Keratinocyte (primary cell): ENCODE data around the gene RIOK2. TPM values are rescaled to one million over a fixed set of nuclear protein-coding genes. Genes with fewer than 3 reads are reported as not detected.
"Not testable (repeated sequence)": the region's sequence is repeated elsewhere in the genome, so short reads cannot be mapped to it uniquely, and the experiment has no call there.

Source experiments
- DNase-seq: peaks from one replicate; pipeline ENCODE4 v3.0.0-alpha.2; 2011; ENCODE audit warnings: low read depth, missing footprints, low spot score
- FAIRE-seq: peaks from 2 replicates; lab custom pipeline; 2011; peaks lifted over from hg19 to GRCh38; lab: Jason Lieb, UNC
- H2AFZ ChIP-seq: 2 replicates; pipeline ENCODE4 v1.6.0; 2012; ENCODE audit warnings: low read length, control low read depth, inconsistent platforms; ENCODE audit not compliant: control insufficient read depth
- H3K27ac ChIP-seq: 2 replicates; pipeline ENCODE4 v1.5.1; 2011; ENCODE audit warnings: low read length; ENCODE audit not compliant: control insufficient read depth, insufficient read depth
- H3K27me3 ChIP-seq: 3 replicates; pipeline ENCODE4 v1.6.0; 2011; ENCODE audit warnings: low read length; ENCODE audit not compliant: control insufficient read depth, insufficient read depth; ENCODE audit errors: extremely low read depth
- H3K36me3 ChIP-seq, 2 experiments: 2 replicates in 1 of 2; 3 replicates in 1 of 2; pipeline ENCODE4 v1.5.1; 2011; ENCODE audit warnings: low read length in 2 of 2, mild to moderate bottlenecking in 1 of 2; ENCODE audit not compliant: control insufficient read depth in 2 of 2, insufficient read depth in 2 of 2; ENCODE audit errors: extremely low read depth in 1 of 2
- H3K4me1 ChIP-seq: 3 replicates; pipeline ENCODE4 v1.5.1; 2011; ENCODE audit warnings: low read length; ENCODE audit not compliant: control insufficient read depth, insufficient read depth; ENCODE audit errors: extremely low read depth
- H3K4me2 ChIP-seq: 3 replicates; pipeline ENCODE4 v1.6.0; 2011; ENCODE audit warnings: low read depth, low read length; ENCODE audit not compliant: control insufficient read depth, insufficient read depth; ENCODE audit errors: extremely low read depth
- H3K4me3 ChIP-seq, 3 experiments: fragments of 200-600 bp in 1 of 3; sonication (generic) in 1 of 3; 2 replicates in 2 of 3; 3 replicates in 1 of 3; pipeline ENCODE4 v1.5.1; 2011 to 2016; ENCODE audit warnings: low read length in 3 of 3, mild to moderate bottlenecking in 3 of 3, control low read depth in 2 of 3, inconsistent platforms in 1 of 3, low read depth in 1 of 3, mixed read lengths in 1 of 3, mixed run types in 1 of 3, moderate library complexity in 1 of 3; ENCODE audit not compliant: control insufficient read depth in 2 of 3, insufficient read depth in 2 of 3; ENCODE audit errors: extremely low read depth in 1 of 3
- H3K79me2 ChIP-seq: 2 replicates; pipeline ENCODE4 v1.6.0; 2012; ENCODE audit warnings: low read length; ENCODE audit not compliant: control insufficient read depth, insufficient read depth
- H3K9ac ChIP-seq: 3 replicates; pipeline ENCODE4 v1.6.0; 2011; ENCODE audit warnings: low read length; ENCODE audit not compliant: control insufficient read depth, insufficient read depth; ENCODE audit errors: extremely low read depth
- H3K9me1 ChIP-seq: 3 replicates; pipeline ENCODE4 v1.6.0; 2011; ENCODE audit warnings: low read length; ENCODE audit not compliant: control insufficient read depth, insufficient read depth; ENCODE audit errors: extremely low read depth
- H3K9me3 ChIP-seq: 2 replicates; pipeline ENCODE4 v1.5.1; 2012; ENCODE audit warnings: low read depth, low read length; ENCODE audit not compliant: control insufficient read depth
- H4K20me1 ChIP-seq: 3 replicates; pipeline ENCODE4 v1.6.0; 2011; ENCODE audit warnings: low read length; ENCODE audit not compliant: control insufficient read depth, insufficient read depth; ENCODE audit errors: extremely low read depth
- EZH2 ChIP-seq: IDR thresholded peaks from one replicate; pipeline ENCODE4 v1.6.1; 2012; ENCODE audit warnings: inconsistent platforms, mild to moderate bottlenecking, low read length, moderate library complexity
- dilution Hi-C: fragments of 300-500 bp; cut with MboI; formaldehyde crosslinking; loops from one replicate; pipeline ENCODE4 v1.7.0; 2020; ENCODE audit warnings: low sequenced_read_pairs; ENCODE audit not compliant: extremely low pct_ligation_motif_present
- polyA plus RNA-seq, 5 experiments: library from polyadenylated mRNA; depleted of rRNA in 3 of 5; stranded (reverse) in 3 of 5; stranded (forward) in 1 of 5; unstranded in 1 of 5; fragments of >200 nt; gene quantifications; 1 replicate in 1 of 5; 2 replicates in 3 of 5; 3 replicates in 1 of 5; pipeline versions ENCODE4 v1.2.1 to v1.2.3, GENCODE V29; 2011 to 2012; ENCODE audit warnings: missing spikeins in 2 of 5, low read depth in 1 of 5, low replicate concordance in 1 of 5
- TF ChIP-seq, protein P1 (sequence below), 3 experiments: IDR thresholded peaks in 1 of 3; conservative IDR thresholded peaks in 1 of 3; optimal IDR thresholded peaks in 1 of 3; 2 replicates in 2 of 3; 3 replicates in 1 of 3; pipeline versions ENCODE3 to v1.5.1; 2011; ENCODE audit warnings: low read length in 3 of 3, mild to moderate bottlenecking in 3 of 3, moderate library complexity in 2 of 3, control low read depth in 1 of 3, inconsistent platforms in 1 of 3; ENCODE audit not compliant: insufficient read depth in 2 of 3; ENCODE audit errors: extremely low read depth in 1 of 3

The RIOK2 gene
- polyA plus RNA-seq, 1 donor (not counting 4 experiments of a cell fraction or from before 2014, with no cell fraction given), result 34.5 TPM

DNA sequence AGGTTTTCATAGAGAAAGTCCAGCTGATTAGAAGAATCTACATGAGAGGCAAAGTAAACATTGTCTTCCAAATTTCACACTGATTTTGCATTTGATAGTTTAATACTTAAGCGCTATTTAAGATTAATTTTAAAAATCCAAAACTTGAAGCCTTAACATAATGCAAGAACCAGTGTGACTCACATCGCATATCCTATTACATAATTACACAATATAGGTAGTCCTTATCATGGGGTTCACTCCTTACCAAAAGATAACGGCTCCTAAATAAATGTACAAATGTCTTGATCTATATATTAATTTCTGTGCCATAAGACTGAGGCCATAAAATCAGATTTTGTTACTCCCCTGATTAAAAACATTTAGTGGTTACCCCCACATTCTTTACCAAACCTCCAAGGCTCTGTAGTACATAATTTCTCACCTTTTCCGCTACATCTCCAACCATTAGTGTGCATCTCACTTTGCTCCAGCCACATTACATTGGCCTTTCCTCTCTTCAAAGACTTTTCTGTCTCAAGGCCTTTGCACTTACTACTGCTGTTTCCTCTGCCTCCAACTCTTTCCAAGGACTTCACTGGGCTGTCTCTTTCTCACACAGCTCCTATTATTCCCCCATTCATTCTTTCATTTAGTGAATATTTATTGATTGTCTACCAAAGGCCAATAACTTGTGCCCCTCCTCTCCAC is 1.0 kb downstream of the RIOK2 start:
- peak overlapping the region; percentile 99 for H3K27ac ChIP-seq
- H3K36me3 ChIP-seq, result peaks cover 6 to 11% of the 10 kb centered on the region in 2 experiments
- H3K79me2 ChIP-seq, result peaks cover 32% of the 10 kb centered on the region
- no peaks in the 10 kb centered on the region for H3K27me3 ChIP-seq
- H3K4me3 ChIP-seq, result peak overlapping the region; percentile 73 to 96 (median 86)
- DNase-seq (no peak), FAIRE-seq (no peak)
- peak overlapping the region; percentile 92 for H3K9ac ChIP-seq
- peaks cover 12% of the 10 kb centered on the region for H3K4me1 ChIP-seq
- H2AFZ ChIP-seq, result peak overlapping the region; percentile 18
- no peaks in the 10 kb centered on the region for H3K9me3 ChIP-seq
- H4K20me1 ChIP-seq, result no peaks in the 10 kb centered on the region
- H3K9me1 ChIP-seq, result no peaks in the 10 kb centered on the region
- peak overlapping the region; percentile 88 for H3K4me2 ChIP-seq
- TF ChIP-seq, protein P1, sequence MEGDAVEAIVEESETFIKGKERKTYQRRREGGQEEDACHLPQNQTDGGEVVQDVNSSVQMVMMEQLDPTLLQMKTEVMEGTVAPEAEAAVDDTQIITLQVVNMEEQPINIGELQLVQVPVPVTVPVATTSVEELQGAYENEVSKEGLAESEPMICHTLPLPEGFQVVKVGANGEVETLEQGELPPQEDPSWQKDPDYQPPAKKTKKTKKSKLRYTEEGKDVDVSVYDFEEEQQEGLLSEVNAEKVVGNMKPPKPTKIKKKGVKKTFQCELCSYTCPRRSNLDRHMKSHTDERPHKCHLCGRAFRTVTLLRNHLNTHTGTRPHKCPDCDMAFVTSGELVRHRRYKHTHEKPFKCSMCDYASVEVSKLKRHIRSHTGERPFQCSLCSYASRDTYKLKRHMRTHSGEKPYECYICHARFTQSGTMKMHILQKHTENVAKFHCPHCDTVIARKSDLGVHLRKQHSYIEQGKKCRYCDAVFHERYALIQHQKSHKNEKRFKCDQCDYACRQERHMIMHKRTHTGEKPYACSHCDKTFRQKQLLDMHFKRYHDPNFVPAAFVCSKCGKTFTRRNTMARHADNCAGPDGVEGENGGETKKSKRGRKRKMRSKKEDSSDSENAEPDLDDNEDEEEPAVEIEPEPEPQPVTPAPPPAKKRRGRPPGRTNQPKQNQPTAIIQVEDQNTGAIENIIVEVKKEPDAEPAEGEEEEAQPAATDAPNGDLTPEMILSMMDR (optimal IDR thresholded peaks at IDR 0.05 in 1 of 3, IDR thresholded peaks at IDR 0.05 in 1 of 3, conservative IDR thresholded peaks at IDR 0.05 in 1 of 3; ENCODE audit: extremely low read depth in 1 of 3, insufficient read depth in 2 of 3, low read length in 3 of 3), result no peak
- TF ChIP-seq EZH2, result no peak
- dilution Hi-C loops, result no loop called here

DNA sequence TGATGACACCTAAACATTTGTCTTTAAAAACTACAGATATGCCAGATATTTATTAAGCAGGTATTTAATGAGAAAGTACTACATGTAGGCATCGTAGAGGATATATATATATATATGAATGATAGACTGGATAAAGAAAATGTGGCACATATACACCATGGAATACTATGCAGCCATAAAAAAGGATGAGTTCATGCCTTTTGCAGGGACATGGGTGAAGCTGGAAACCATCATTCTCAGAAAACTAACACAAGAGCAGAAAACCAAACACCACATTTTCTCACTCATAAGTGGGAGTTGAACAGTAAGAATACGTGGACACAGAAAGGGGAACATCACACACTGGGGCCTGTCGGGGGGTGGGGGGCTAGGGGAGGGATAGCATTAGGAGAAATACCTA is 3.6 kb downstream of the RIOK2 start:
- H3K4me2 ChIP-seq, H3K4me3 ChIP-seq, H3K27ac ChIP-seq, H3K9me3 ChIP-seq, H3K9ac ChIP-seq, H2AFZ ChIP-seq, DNase-seq, H4K20me1 ChIP-seq, H3K9me1 ChIP-seq, FAIRE-seq, H3K27me3 ChIP-seq, dilution Hi-C loops: not testable (repeated sequence)
- Histone ChIP-seq H3K36me3 (peaks cover 6 to 26% of the 10 kb centered on the region in 2 experiments), H3K4me1 (peaks cover 12% of the 10 kb centered on the region), H3K79me2 (peaks cover 32% of the 10 kb centered on the region)
